Measurements from ENCODE around the gene CDK16. TPM values are rescaled to one million over a fixed set of nuclear protein-coding genes. Genes with fewer than 3 reads are reported as not detected.

The CDK16 gene
- total RNA-seq, 1 donor from 2014 or later, result 54.8 TPM

GRCh38 chrX:47243351-47243750 lies 24.9 kb downstream of the CDK16 start:
- DNase-seq (ENCODE audit: low read depth), result no peak
- TF ChIP-seq CTCF (IDR thresholded peaks at IDR 0.05; ENCODE audit: insufficient read depth, low read length, severe bottlenecking), result no peak
- H3K27me3 ChIP-seq (ENCODE audit: control insufficient read depth, insufficient read depth, low read length), result no peaks in the 10 kb centered on the region
- peaks cover 2% of the 10 kb centered on the region for H3K36me3 ChIP-seq (ENCODE audit: control insufficient read depth, insufficient read depth, low read length)
- no peak for FAIRE-seq
- no peak overlapping the region for H3K4me3 ChIP-seq (ENCODE audit: low read depth, low read length)

GRCh38 chrX:47244676-47245075 lies 26.2 kb downstream of the CDK16 start:
- DNase-seq (ENCODE audit: low read depth) (no peak), FAIRE-seq (no peak)
- no peaks in the 10 kb centered on the region for H3K27me3 ChIP-seq (ENCODE audit: control insufficient read depth, insufficient read depth, low read length)
- no peak for TF ChIP-seq CTCF (IDR thresholded peaks at IDR 0.05; ENCODE audit: insufficient read depth, low read length, severe bottlenecking)
- no peak overlapping the region for H3K4me3 ChIP-seq (ENCODE audit: low read depth, low read length)
- H3K36me3 ChIP-seq (ENCODE audit: control insufficient read depth, insufficient read depth, low read length), result peaks cover 2% of the 10 kb centered on the region

GRCh38 chrX:47245156-47245555 lies 26.7 kb downstream of the CDK16 start:
- FAIRE-seq, result no peak
- H3K4me3 ChIP-seq (ENCODE audit: low read depth, low read length), result no peak overlapping the region
- no peak for TF ChIP-seq CTCF (IDR thresholded peaks at IDR 0.05; ENCODE audit: insufficient read depth, low read length, severe bottlenecking)
- no peaks in the 10 kb centered on the region for H3K27me3 ChIP-seq (ENCODE audit: control insufficient read depth, insufficient read depth, low read length)
- H3K36me3 ChIP-seq (ENCODE audit: control insufficient read depth, insufficient read depth, low read length), result peaks cover 2% of the 10 kb centered on the region
- DNase-seq (ENCODE audit: low read depth), result no peak

- Histone ChIP-seq H3K4me3 (ENCODE audit: low read depth, low read length) (no peak overlapping the region), H3K27me3 (ENCODE audit: control insufficient read depth, insufficient read depth, low read length) (no peaks in the 10 kb centered on the region), H3K36me3 (ENCODE audit: control insufficient read depth, insufficient read depth, low read length) (no peaks in the 10 kb centered on the region)
- peak; percentile 81 for FAIRE-seq
- peak; percentile 22 for DNase-seq (ENCODE audit: low read depth)
- no peak for TF ChIP-seq CTCF (IDR thresholded peaks at IDR 0.05; ENCODE audit: insufficient read depth, low read length, severe bottlenecking)
Measured at GRCh38 chrX:47247206-47247998, 28.9 kb downstream of the CDK16 start.

GRCh38 chrX:47247999-47248320 lies 29.5 kb downstream of the CDK16 start:
- H3K36me3 ChIP-seq (ENCODE audit: control insufficient read depth, insufficient read depth, low read length), result no peaks in the 10 kb centered on the region
- H3K27me3 ChIP-seq (ENCODE audit: control insufficient read depth, insufficient read depth, low read length), result no peaks in the 10 kb centered on the region
- DNase-seq (ENCODE audit: low read depth) (no peak), FAIRE-seq (no peak)
- no peak for TF ChIP-seq CTCF (IDR thresholded peaks at IDR 0.05; ENCODE audit: insufficient read depth, low read length, severe bottlenecking)
- H3K4me3 ChIP-seq (ENCODE audit: low read depth, low read length), result no peak overlapping the region

- FAIRE-seq, result no peak
- DNase-seq (ENCODE audit: low read depth), result no peak
- H3K27me3 ChIP-seq (ENCODE audit: control insufficient read depth, insufficient read depth, low read length), result no peaks in the 10 kb centered on the region
- H3K4me3 ChIP-seq (ENCODE audit: low read depth, low read length), result no peak overlapping the region
- no peaks in the 10 kb centered on the region for H3K36me3 ChIP-seq (ENCODE audit: control insufficient read depth, insufficient read depth, low read length)
- no peak for TF ChIP-seq CTCF (IDR thresholded peaks at IDR 0.05; ENCODE audit: insufficient read depth, low read length, severe bottlenecking)
Measured at GRCh38 chrX:47248576-47248975, 30.1 kb downstream of the CDK16 start.

Data from bronchial epithelial cell (primary cell).